Panc1 (cell line): ENCODE results near the gene WWOX.

Experiments
- CTCF ChIP-seq: fragments of 450-650 bp; IDR thresholded peaks from 2 replicates; pipeline ENCODE4 v1.5.1; 2017; ENCODE audit warnings: mild to moderate bottlenecking
- POLR2AphosphoS5 ChIP-seq: IDR thresholded peaks from 2 replicates; pipeline ENCODE4 v1.6.1; 2012; ENCODE audit warnings: mild to moderate bottlenecking, low read depth, low read length, moderate library complexity
- REST ChIP-seq, 2 experiments: IDR thresholded peaks; 2 replicates each; pipeline ENCODE4 v1.6.1; 2011 to 2012; ENCODE audit warnings: low read depth in 2 of 2, control low read depth in 1 of 2, low read length in 1 of 2, mild to moderate bottlenecking in 1 of 2, moderate library complexity in 1 of 2; ENCODE audit not compliant: insufficient read depth in 1 of 2
- SIN3A ChIP-seq: IDR thresholded peaks from 2 replicates; pipeline ENCODE4 v1.6.1; 2012; ENCODE audit warnings: low read depth, mild to moderate bottlenecking, low read length, moderate library complexity, borderline replicate concordance; ENCODE audit not compliant: insufficient read depth

DNA sequence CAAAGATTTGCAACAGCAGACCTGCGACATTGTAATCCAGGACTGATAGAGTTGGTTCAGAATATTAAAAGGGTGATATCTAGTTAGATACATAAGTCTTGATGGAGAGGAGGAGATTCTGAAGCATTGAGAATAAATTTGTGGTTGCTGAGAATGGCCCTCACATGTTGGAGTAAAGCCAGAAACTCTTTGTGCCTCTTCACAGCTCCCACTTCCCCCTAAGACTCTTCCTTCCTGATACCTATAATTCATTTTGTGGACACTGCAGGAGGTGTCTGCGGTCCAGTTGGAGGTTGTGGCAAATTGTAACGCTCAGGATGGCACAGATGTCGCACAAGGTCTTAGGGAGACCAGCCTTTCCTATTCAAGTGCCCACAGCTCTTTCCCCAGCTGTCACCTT is 17.5 kb downstream of the WWOX start:
- TF ChIP-seq REST (IDR thresholded peaks at IDR 0.05; ENCODE audit: insufficient read depth in 1 of 2, low read depth in 2 of 2, low read length in 1 of 2): no peak
- TF ChIP-seq POLR2AphosphoS5: no peak
- no peak for TF ChIP-seq CTCF
- no peak for TF ChIP-seq SIN3A
